PC-9 (cell line): Measurements from ENCODE around the gene MTX1. TPM values are rescaled to one million over a fixed set of nuclear protein-coding genes. Genes with fewer than 3 reads are reported as not detected.

Experiments used
- BruUV-seq: library from RNA; stranded (reverse); fragments of 400-500 nt; replicated peaks from 2 replicates; lab custom pipeline; 2021; lab: Mats Ljungman, UMichigan
- CTCF ChIA-PET: fragments of 300-600 bp; sonication (Branson Sonifier 250); formaldehyde crosslinking; loops from one replicate; lab custom pipeline; 2022; ENCODE audit warnings: antibody characterized with exemption; lab: Charles Lee
- POLR2A ChIA-PET: fragments of 300-600 bp; sonication (Branson Sonifier 250); formaldehyde crosslinking; loops from one replicate; lab custom pipeline; 2022; ENCODE audit warnings: antibody characterized with exemption; ENCODE audit not compliant: unreplicated experiment; lab: Charles Lee
- DNase-seq, 2 experiments: peaks; one replicate each; pipeline versions ENCODE4 v3.0.0 to v3.0.0-alpha.2; 2015 to 2022; ENCODE audit warnings: mixed read lengths in 1 of 2
- H2AFZ ChIP-seq: fragments of 200-600 bp; sonication (generic); 2 replicates; pipeline ENCODE4 v1.8.1; 2017; ENCODE audit warnings: antibody characterized with exemption
- H3F3A ChIP-seq: fragments of 200-600 bp; sonication (generic); 2 replicates; pipeline ENCODE4 v1.8.1; 2017; ENCODE audit warnings: antibody characterized with exemption, mild to moderate bottlenecking, low read depth; ENCODE audit not compliant: insufficient read depth
- H3K27ac ChIP-seq: fragments of 200-600 bp; sonication (generic); 2 replicates; pipeline ENCODE4 v1.6.1; 2016; ENCODE audit warnings: mixed run types
- H3K27me3 ChIP-seq: fragments of 200-600 bp; sonication (generic); 2 replicates; pipeline ENCODE4 v1.6.1; 2016; ENCODE audit warnings: low read depth, mixed run types; ENCODE audit not compliant: insufficient read depth
- H3K36me3 ChIP-seq: fragments of 200-600 bp; sonication (generic); 2 replicates; pipeline ENCODE4 v1.6.1; 2016; ENCODE audit warnings: low read depth, mixed run types
- H3K4me1 ChIP-seq: fragments of 200-600 bp; sonication (generic); replicated peaks from 2 replicates; pipeline ENCODE4 v1.6.1; 2016; ENCODE audit warnings: mixed run types; ENCODE audit not compliant: insufficient read depth
- H3K4me2 ChIP-seq: fragments of 200-600 bp; sonication (generic); 2 replicates; pipeline ENCODE4 v1.6.1; 2017; ENCODE audit warnings: mixed run types
- H3K4me3 ChIP-seq: fragments of 200-600 bp; sonication (generic); 2 replicates; pipeline ENCODE4 v1.6.1; 2016; ENCODE audit warnings: mixed run types
- H3K79me2 ChIP-seq: fragments of 200-600 bp; sonication (generic); 2 replicates; pipeline ENCODE4 v1.6.1; 2017; ENCODE audit warnings: low read depth, mixed run types
- H3K9me2 ChIP-seq: fragments of 200-600 bp; sonication (generic); 2 replicates; pipeline ENCODE4 v1.8.1; 2017; ENCODE audit warnings: mild to moderate bottlenecking; ENCODE audit not compliant: insufficient read depth
- H3K9me3 ChIP-seq: fragments of 200-600 bp; sonication (generic); 2 replicates; pipeline ENCODE4 v1.8.1; 2016; ENCODE audit warnings: low read depth; ENCODE audit not compliant: insufficient read depth
- H4K20me1 ChIP-seq: fragments of 200-600 bp; sonication (generic); 2 replicates; pipeline ENCODE4 v1.8.1; 2017; ENCODE audit not compliant: insufficient read depth
- EZH2 ChIP-seq: fragments of 200-600 bp; sonication (generic); IDR thresholded peaks from 2 replicates; pipeline ENCODE4 v1.8.0; 2017; ENCODE audit warnings: antibody characterized with exemption, low read depth
- intact Hi-C: fragments of 100-400 bp; cut with micrococcal nuclease; formaldehyde crosslinking; loops from one replicate; pipeline ENCODE4 v1.10.0; 2022; ENCODE audit not compliant: unreplicated experiment
- total RNA-seq: library from RNA; stranded (reverse); gene quantifications from 2 replicates; pipeline ENCODE4 v1.2.3, GENCODE V29; 2021
- TF ChIP-seq, protein P1 (sequence below): fragments of 200-600 bp; sonication (generic); conservative IDR thresholded peaks from 2 replicates; pipeline ENCODE4 v1.6.1; 2017; ENCODE audit warnings: mixed run types, antibody characterized with exemption, mild to moderate bottlenecking, moderate library complexity

Gene MTX1
- total RNA-seq, 1 experiment from 2014 or later, result 56.1 TPM

DNA sequence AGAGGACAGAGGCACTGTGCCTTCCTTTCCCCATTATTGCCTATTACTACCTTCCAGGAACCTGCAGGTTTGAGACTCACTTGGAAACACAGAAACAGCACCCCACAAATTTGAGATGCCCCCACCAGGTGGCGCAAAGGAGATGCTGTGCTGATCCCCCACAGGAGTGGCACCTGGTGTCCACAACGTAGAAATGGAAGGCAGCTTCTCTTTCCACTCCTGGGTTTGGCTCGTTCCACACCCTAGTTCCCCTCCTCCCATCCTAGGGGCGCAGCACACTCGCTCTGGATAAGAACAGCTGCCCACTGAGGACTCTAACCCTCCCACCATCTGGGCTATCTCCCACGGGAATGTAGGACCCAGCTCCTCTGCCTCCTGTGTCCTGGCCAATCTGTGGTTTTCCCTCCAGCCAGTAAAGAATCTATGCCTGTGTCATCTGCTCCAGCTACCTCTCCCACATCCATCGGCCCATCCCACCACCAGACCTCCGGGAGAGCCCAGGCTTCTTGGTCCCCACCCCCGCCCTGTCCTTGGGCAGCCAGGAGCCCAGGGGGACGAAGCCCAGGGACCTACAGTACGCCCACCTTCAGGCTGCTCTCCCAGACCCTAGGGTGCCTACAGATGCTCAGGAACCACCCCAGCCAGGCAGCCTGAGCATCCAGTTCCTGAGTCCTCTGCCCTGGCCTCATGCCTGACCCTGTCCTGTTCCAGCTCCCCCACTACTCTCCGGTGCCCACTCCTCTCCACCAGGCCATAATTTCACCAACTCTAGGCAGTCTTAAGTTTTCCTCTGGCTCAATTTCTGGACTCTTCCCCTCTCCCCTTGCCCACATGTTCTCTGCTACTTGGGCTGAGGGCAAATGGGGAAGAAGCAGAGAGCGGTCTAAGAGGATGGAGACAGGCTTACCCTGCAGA is 1.3 kb upstream of the MTX1 start:
- Histone ChIP-seq H4K20me1 (no peaks in the 10 kb centered on the region), H3K9me3 (no peaks in the 10 kb centered on the region), H3K4me1 (peaks cover 26% of the 10 kb centered on the region), H2AFZ (no peak overlapping the region), H3K4me3 (no peak overlapping the region; the same call in 1 of the 2 replicates), H3K36me3 (no peaks in the 10 kb centered on the region), H3K79me2 (peaks cover 18% of the 10 kb centered on the region), H3K27ac (no peak overlapping the region), H3F3A (peaks cover 11% of the 10 kb centered on the region; the same call in 1 of the 2 replicates), H3K9me2 (no peaks in the 10 kb centered on the region), H3K27me3 (no peaks in the 10 kb centered on the region), H3K4me2 (peak overlapping the region; percentile 98)
- intact Hi-C loops, result loop anchor here (1.0 to 2.0 kb wide), 4 partner anchors 19 to 116 kb away; no protein-coding TSS in a partner anchor
- DNase-seq, result peak; percentile 72 to 87
- ChIA-PET POLR2A (interaction anchor here (0.6 to 1.0 kb wide), 5 partner anchors 12 to 20 kb away, joined by 3 to 4 read pairs (median 3); no protein-coding TSS in a partner anchor), CTCF (interaction anchor here (0.5 to 1.8 kb wide), 9 partner anchors 11 to 441 kb away, joined by 3 to 19 read pairs (median 5); no protein-coding TSS in a partner anchor)
- no TSS peak for BruUV-seq
- TF ChIP-seq EZH2, result no peak
- TF ChIP-seq, protein P1, sequence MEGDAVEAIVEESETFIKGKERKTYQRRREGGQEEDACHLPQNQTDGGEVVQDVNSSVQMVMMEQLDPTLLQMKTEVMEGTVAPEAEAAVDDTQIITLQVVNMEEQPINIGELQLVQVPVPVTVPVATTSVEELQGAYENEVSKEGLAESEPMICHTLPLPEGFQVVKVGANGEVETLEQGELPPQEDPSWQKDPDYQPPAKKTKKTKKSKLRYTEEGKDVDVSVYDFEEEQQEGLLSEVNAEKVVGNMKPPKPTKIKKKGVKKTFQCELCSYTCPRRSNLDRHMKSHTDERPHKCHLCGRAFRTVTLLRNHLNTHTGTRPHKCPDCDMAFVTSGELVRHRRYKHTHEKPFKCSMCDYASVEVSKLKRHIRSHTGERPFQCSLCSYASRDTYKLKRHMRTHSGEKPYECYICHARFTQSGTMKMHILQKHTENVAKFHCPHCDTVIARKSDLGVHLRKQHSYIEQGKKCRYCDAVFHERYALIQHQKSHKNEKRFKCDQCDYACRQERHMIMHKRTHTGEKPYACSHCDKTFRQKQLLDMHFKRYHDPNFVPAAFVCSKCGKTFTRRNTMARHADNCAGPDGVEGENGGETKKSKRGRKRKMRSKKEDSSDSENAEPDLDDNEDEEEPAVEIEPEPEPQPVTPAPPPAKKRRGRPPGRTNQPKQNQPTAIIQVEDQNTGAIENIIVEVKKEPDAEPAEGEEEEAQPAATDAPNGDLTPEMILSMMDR, result peak; percentile 92

DNA sequence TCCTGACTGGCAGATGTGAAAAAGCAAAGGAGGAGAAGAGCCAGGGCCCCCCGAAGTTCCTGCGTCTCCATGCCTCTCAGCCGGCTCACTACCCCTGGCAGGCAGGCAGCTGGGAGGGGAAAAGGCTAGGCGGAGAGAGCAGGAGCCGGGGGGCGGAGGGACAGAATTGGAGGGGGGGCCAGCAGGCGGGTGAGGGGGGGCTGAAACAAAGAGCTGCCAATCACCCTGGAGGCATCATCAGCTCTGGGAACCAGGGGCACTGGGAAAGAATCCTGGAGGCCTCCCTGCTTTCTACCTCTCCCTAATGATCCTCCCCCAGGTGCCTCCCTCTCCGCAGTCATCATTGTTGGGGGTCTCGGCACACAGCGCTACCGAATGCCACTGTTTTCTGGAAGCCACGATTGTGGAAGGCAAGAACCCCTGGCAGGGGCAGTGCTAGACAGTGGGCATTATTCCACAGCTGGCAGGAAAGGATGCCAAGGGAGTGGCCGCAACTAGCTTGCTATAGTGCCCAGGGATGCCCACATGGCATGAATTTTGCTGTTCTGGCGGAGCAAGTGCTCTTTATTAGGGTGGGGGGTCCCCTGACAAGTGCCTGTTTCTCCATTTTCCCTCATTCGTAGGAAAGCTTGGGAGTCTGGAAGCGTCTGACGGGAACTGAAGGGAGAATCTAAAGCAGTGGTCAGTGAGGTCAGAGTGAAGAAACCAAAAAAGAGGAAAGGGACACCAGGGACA is 522 bp upstream of the MTX1 start, which contains the start of gene THBS3:
Gene THBS3, minus strand, starts transcription at position 92 of the 735 bp plus-strand sequence. Its CDS starts 21 bp downstream, at position 71.
- Histone ChIP-seq H2AFZ (peak within 1 kb of the TSS; percentile 91), H3K36me3 (no peaks in the 10 kb centered on the region), H3K9me2 (no peaks in the 10 kb centered on the region), H3K4me3 (peak within 1 kb of the TSS; percentile 78), H3F3A (peaks cover 11% of the 10 kb centered on the region; the same call in 1 of the 2 replicates), H4K20me1 (no peaks in the 10 kb centered on the region), H3K4me2 (peak within 1 kb of the TSS; percentile 98), H3K4me1 (peaks cover 26% of the 10 kb centered on the region), H3K9me3 (no peaks in the 10 kb centered on the region), H3K27ac (peak within 1 kb of the TSS; percentile 74), H3K27me3 (no peaks in the 10 kb centered on the region), H3K79me2 (peaks cover 18% of the 10 kb centered on the region)
- intact Hi-C loops, result loop anchor here (1.0 to 2.0 kb wide), 5 partner anchors 18 to 115 kb away; partner anchors contain the start of genes KRTCAP2 and TRIM46
- POLR2A ChIA-PET, result interaction anchor here (0.6 to 0.7 kb wide), 4 partner anchors 13 to 101 kb away, joined by 3 to 5 read pairs (median 4); partner anchors contain the start of gene FDPS
- peak in 1 of 2 experiments; percentile 29 for DNase-seq
- CTCF ChIA-PET, result interaction anchor here (0.6 to 1.8 kb wide), 6 partner anchors 15 to 441 kb away, joined by 3 to 9 read pairs (median 3); no protein-coding TSS in a partner anchor
- TF ChIP-seq, protein P1, result no peak
- TF ChIP-seq EZH2, result no peak
- BruUV-seq, result TSS peak; percentile 76
